Parathyroid adenoma (tissue), 2 donors: ENCODE results near the gene AMY2B.
A peak's percentile ranks its signal among the peaks of the same experiment; 100 is the strongest.
"Not testable (repeated sequence)": the region's sequence is repeated elsewhere in the genome, so short reads cannot be mapped to it uniquely, and the experiment has no call there.

Source experiments
- H2AFZ ChIP-seq: fragments of 300-600 bp; sonication (generic); one replicate; pipeline ENCODE4 v1.7.0; 2017; ENCODE audit warnings: antibody characterized with exemption, mild to moderate bottlenecking
- H3K27ac ChIP-seq: fragments of 300-600 bp; sonication (generic); one replicate; pipeline ENCODE4 v1.7.0; 2017
- H3K27me3 ChIP-seq: fragments of 300-600 bp; sonication (generic); one replicate; pipeline ENCODE4 v1.7.0; 2017; ENCODE audit warnings: low read length; ENCODE audit not compliant: control insufficient read depth, insufficient read depth
- H3K36me3 ChIP-seq: fragments of 300-600 bp; sonication (generic); one replicate; pipeline ENCODE4 v1.7.0; 2017; ENCODE audit warnings: low read length; ENCODE audit not compliant: control insufficient read depth, insufficient read depth
- H3K4me1 ChIP-seq: fragments of 300-600 bp; sonication (generic); one replicate; pipeline ENCODE4 v1.7.0; 2017; ENCODE audit warnings: control low read depth
- H3K4me2 ChIP-seq: fragments of 300-600 bp; sonication (generic); one replicate; pipeline ENCODE4 v1.7.0; 2017; ENCODE audit warnings: low read length
- H3K4me3 ChIP-seq: fragments of 300-600 bp; sonication (generic); one replicate; pipeline ENCODE4 v1.7.0; 2017; ENCODE audit warnings: low read depth, low read length
- H3K79me2 ChIP-seq: fragments of 300-600 bp; sonication (generic); one replicate; pipeline ENCODE4 v1.7.0; 2017; ENCODE audit warnings: control low read depth
- H3K9ac ChIP-seq: fragments of 300-600 bp; sonication (generic); one replicate; pipeline ENCODE4 v1.7.0; 2017; ENCODE audit warnings: mild to moderate bottlenecking
- H3K9me3 ChIP-seq: fragments of 300-600 bp; sonication (generic); one replicate; pipeline ENCODE4 v1.7.0; 2017; ENCODE audit warnings: low read length; ENCODE audit not compliant: control insufficient read depth
- TF ChIP-seq, protein P1 (sequence below): fragments of 300-600 bp; sonication (generic); IDR thresholded peaks from one replicate; pipeline ENCODE4 v1.7.0; 2017; ENCODE audit warnings: antibody characterized with exemption, mild to moderate bottlenecking
- donor health status: primary hyperparathyroidism.

Gene AMY2B

DNA sequence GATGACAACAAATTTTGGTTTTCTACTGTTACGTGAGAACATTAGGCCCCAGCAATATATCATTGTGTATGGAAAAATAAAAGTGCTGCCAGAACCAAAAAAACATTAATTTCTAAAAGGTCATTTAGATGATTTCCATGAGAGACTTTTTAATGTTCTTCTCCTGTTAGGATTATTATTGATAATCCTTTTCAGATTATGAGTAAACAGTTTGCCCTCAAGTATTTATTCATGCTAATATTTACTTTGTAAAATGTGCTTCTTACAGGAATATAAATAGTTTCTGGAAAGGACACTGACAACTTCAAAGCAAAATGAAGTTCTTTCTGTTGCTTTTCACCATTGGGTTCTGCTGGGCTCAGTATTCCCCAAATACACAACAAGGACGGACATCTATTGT lies at the start of gene AMY2B:
Gene AMY2B, plus strand, starts transcription at position 301 of the 400 bp plus-strand sequence. Its CDS starts 14 bp downstream, at position 315.
- not testable (repeated sequence) for H2AFZ ChIP-seq, H3K4me2 ChIP-seq, H3K4me1 ChIP-seq, H3K4me3 ChIP-seq, H3K9me3 ChIP-seq, H3K27me3 ChIP-seq, H3K9ac ChIP-seq, H3K27ac ChIP-seq, H3K79me2 ChIP-seq, H3K36me3 ChIP-seq

DNA sequence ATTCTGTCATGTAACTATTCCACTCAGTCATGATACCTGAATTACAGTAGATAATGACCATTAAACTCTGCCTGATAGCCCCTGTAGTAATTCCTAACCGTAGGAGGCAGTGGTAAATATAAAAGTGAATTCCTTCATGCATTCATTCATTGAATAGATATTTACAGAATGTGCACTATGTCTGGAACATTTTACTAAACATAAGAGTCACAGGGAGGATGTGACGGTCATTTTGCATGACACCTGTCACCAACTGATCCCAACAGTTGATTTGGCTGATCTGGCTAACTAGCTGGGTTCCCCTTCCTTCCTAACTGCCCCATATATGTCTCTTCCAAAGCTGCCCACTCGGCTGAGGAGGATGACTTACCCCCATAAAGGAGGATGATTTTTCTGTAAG lies 48.0 kb upstream of the AMY2B start:
- H3K4me1 ChIP-seq = peaks cover 3% of the 10 kb centered on the region
- peaks cover 2% of the 10 kb centered on the region for H3K79me2 ChIP-seq
- H3K4me3 ChIP-seq = no peak overlapping the region
- no peak overlapping the region for H2AFZ ChIP-seq
- H3K27ac ChIP-seq = no peak overlapping the region
- TF ChIP-seq, protein P1, sequence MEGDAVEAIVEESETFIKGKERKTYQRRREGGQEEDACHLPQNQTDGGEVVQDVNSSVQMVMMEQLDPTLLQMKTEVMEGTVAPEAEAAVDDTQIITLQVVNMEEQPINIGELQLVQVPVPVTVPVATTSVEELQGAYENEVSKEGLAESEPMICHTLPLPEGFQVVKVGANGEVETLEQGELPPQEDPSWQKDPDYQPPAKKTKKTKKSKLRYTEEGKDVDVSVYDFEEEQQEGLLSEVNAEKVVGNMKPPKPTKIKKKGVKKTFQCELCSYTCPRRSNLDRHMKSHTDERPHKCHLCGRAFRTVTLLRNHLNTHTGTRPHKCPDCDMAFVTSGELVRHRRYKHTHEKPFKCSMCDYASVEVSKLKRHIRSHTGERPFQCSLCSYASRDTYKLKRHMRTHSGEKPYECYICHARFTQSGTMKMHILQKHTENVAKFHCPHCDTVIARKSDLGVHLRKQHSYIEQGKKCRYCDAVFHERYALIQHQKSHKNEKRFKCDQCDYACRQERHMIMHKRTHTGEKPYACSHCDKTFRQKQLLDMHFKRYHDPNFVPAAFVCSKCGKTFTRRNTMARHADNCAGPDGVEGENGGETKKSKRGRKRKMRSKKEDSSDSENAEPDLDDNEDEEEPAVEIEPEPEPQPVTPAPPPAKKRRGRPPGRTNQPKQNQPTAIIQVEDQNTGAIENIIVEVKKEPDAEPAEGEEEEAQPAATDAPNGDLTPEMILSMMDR = no peak
- H3K9me3 ChIP-seq = no peaks in the 10 kb centered on the region
- no peaks in the 10 kb centered on the region for H3K36me3 ChIP-seq
- H3K9ac ChIP-seq = no peak overlapping the region
- no peaks in the 10 kb centered on the region for H3K27me3 ChIP-seq
- no peak overlapping the region for H3K4me2 ChIP-seq

DNA sequence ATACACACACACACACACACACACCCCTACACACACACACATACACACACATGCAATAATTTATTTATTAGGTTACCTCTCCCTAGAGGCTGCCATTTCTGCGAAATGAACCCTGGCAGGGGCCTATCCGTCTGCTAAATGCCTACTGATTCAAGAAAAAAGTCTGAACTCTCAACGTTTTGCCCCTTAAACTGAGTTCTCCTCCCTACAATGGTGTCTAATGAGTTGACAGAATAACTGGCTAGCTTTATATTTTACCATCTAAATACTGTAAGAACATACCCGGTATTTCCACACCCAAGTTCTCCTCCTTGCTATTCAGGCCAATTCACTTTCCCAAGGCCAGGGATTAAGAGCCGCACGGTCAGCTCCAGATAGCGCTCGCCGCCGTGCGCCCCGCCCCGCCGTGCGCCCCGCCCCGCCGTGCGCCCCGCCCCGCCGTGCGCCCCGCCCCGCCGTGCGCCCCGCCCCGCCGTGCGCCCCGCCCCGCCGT lies 46.2 kb upstream of the AMY2B start:
- peak overlapping the region; percentile 24 for H3K4me3 ChIP-seq
- no peak overlapping the region for H3K9ac ChIP-seq
- H3K27ac ChIP-seq = no peak overlapping the region
- H3K4me1 ChIP-seq = peaks cover 3% of the 10 kb centered on the region
- TF ChIP-seq, protein P1 = no peak
- H3K9me3 ChIP-seq = no peaks in the 10 kb centered on the region
- H3K79me2 ChIP-seq = peaks cover 3% of the 10 kb centered on the region
- no peaks in the 10 kb centered on the region for H3K36me3 ChIP-seq
- H2AFZ ChIP-seq = peak overlapping the region; percentile 27
- H3K4me2 ChIP-seq = peak overlapping the region; percentile 55
- H3K27me3 ChIP-seq = no peaks in the 10 kb centered on the region

DNA sequence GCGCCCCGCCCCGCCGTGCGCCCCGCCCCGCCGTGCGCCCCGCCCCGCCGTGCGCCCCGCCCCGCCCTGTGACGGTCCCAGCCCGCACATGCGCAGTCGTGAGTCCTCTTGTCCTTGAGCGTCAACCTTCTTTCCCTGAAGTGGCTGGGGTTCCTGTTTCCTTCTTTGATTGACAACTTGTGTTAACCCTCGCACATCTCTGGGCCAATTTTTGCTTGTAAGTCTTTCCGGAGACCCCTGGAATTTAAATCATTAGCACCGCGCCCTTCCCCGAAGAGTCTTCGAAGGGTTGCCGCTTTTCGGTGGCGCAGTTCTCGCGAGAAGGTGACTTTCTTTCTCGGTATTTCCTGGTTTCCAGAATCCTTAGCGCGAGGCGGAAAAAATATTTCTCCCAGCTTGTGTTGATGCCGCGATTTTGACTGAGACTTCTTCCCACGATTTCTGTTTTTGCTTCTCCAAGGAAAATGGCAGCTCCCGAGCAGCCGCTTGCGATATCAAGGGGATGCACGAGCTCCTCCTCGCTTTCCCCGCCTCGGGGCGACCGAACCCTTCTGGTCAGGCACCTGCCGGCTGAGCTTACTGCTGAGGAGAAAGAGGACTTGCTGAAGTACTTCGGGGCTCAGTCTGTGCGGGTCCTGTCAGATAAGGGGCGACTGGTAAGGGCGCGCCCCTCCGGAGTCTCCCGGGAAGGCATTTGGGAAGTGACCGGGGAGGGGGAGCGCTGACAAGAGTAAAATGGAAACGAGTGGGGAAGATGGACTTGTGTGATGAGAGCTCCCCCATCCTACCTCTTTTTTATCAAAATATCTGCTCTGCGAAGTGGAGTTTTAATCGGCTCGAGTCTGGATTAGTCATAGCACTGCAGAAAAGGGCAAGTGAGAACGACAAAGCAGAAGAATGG lies 45.5 kb upstream of the AMY2B start, which contains the start of gene RNPC3:
Gene RNPC3, plus strand, starts transcription at position 93 of the 901 bp plus-strand sequence. Its CDS starts 372 bp downstream, at position 465.
- peak within 1 kb of the TSS; percentile 97 for H3K27ac ChIP-seq
- TF ChIP-seq, protein P1 = no peak

DNA sequence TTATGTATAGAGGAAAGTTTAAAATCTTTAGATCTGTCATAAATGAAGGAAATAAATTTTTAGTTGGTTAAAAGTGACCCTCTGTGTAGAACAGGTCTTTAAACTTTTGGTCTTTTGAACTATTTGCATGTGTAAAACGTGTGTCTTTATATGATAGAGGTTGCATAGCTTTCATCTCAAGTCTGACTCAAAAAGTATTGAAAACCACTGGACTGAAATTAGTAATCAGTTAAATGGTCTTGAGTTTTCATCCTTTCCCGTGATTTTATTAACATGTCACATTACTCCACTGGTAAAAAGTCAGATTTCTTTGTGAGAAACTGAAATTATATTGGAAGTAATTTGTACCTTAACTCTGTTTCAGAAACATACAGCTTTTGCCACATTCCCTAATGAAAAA lies 44.1 kb upstream of the AMY2B start:
- H3K4me1 ChIP-seq = peaks cover 3% of the 10 kb centered on the region
- H3K27ac ChIP-seq = no peak overlapping the region

More for the DNA sequence above, 45.5 kb upstream of the AMY2B start, which contains the start of gene RNPC3:
- peaks cover 6% of the 10 kb centered on the region for H3K79me2 ChIP-seq
- peak within 1 kb of the TSS; percentile 82 for H2AFZ ChIP-seq
- H3K9me3 ChIP-seq = no peaks in the 10 kb centered on the region
- peak within 1 kb of the TSS; percentile 29 for H3K9ac ChIP-seq
- peaks cover 3% of the 10 kb centered on the region for H3K4me1 ChIP-seq
- peak within 1 kb of the TSS; percentile 81 for H3K4me2 ChIP-seq
- H3K27me3 ChIP-seq = no peaks in the 10 kb centered on the region
- H3K4me3 ChIP-seq = peak within 1 kb of the TSS; percentile 95
- H3K36me3 ChIP-seq = no peaks in the 10 kb centered on the region

More for the DNA sequence above, 44.1 kb upstream of the AMY2B start:
- TF ChIP-seq, protein P1 = no peak
- Histone ChIP-seq H3K4me3 (peak overlapping the region; percentile 95), H3K79me2 (peaks cover 6% of the 10 kb centered on the region), H3K9ac (no peak overlapping the region), H3K4me2 (peak overlapping the region; percentile 81), H2AFZ (no peak overlapping the region), H3K36me3 (no peaks in the 10 kb centered on the region), H3K9me3 (no peaks in the 10 kb centered on the region), H3K27me3 (no peaks in the 10 kb centered on the region)
